Activated effector memory CD4-positive, alpha-beta T cell treated with anti-CD3 and anti-CD28 coated beads, Interleukin-2, amount 50 U/mL, for 16 hours (primary cell): ENCODE results near the gene NDOR1.
"Not testable (repeated sequence)": the region's sequence is repeated elsewhere in the genome, so short reads cannot be mapped to it uniquely, and the experiment has no call there.

Source experiments
- DNase-seq: peaks from one replicate; pipeline ENCODE4 v3.0.0-alpha.2; 2020

Gene NDOR1

GRCh38 chr9:137233143-137233980 is 27.9 kb downstream of the NDOR1 start:
- DNase-seq: no peak

DNA sequence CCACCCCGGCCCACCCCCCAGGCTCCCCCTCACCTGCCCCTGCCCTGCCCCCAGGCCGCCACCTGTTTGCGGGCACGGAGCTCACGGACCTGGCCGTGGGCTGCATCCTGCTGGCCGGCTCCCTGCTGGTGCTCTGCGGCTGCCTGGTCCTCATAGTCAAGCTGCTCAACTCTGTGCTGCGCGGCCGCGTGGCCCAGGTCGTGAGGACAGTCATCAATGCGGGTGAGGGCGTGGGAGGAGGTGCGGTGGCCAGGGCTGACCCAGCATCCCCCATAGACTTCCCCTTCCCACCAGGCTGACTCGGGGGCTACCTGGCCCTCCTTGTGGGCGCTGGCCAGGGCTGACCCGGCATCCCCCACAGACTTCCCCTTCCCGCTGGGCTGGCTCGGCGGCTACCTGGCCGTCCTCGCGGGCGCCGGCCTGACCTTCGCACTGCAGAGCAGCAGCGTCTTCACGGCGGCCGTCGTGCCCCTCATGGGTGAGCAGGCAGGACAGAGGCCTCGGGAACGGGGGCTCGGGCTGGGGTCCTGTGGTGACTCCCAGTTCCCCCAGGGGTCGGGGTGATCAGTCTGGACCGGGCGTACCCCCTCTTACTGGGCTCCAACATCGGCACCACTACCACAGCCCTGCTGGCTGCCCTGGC is 28.7 kb downstream of the NDOR1 start:
- no peak for DNase-seq

DNA sequence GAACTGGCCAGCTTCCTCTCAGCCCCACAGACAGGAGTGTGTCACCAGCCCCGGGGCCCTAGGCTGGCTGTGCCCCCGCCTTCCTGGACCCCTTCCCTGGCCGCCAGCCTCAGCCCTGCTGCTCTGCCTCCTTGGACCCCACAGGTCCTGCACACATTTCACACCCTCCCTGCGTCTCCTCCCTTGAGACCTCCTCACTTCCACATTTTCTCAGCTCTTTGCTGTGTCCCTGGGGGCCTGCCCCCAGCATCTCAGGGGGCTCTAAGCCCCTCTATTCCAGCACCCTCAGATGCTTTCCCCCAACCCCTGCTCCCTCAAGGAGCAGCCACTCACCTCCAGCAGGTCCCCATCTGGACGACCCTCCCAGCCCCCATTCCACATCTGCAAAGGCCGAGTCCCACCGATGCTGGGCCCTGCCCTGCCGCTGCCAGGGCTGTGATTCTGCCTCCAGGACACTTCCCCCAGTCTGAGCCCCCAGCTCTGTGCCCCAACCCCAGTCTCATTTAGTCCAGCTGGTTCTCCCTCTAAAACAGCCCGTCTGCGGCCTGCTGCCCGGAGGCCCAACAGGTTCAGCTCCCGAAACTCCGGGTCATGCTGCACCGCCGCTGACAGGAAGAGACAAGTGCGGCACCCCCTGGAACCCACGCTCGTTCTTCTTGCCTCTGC is 29.4 kb downstream of the NDOR1 start:
- DNase-seq: no peak

DNA sequence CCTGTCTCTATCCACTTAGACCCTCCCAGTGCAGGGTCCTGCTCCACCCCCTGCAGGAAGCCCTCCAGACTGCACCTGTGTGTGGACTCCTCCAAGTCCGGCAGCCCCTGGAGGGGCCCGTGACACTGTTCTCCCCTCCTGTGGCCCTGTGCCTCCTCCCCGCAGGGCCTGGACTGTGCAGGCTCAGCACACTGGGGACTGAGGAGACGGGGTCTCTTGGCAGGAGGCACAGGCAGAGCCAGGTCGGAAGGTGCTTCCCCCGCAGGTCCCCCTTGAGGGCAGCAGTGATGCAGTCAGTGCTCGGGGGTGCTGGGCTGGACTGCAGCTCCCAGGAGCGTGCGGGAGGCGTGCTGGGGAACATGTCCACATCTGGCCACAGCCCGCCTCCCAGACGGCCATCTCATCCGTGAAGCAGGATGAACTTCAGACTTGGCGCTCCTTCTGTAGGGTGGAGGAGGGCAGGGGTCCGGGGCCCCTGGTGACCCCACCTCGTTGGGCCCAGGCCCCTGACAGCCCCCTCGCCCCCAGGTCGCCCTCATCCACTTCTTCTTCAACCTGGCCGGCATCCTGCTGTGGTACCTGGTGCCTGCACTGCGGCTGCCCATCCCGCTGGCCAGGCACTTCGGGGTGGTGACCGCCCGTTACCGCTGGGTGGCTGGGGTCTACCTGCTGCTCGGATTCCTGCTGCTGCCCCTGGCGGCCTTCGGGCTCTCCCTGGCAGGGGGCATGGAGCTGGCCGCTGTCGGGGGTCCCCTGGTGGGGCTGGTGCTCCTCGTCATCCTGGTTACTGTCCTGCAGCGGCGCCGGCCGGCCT is 30.1 kb downstream of the NDOR1 start:
- DNase-seq: no peak

- peak; percentile 96 for DNase-seq
Observed at GRCh38 chr9:137236238-137236935, 30.9 kb downstream of the NDOR1 start.

- no peak for DNase-seq
Observed at GRCh38 chr9:137236936-137237421, 31.5 kb downstream of the NDOR1 start.

DNA sequence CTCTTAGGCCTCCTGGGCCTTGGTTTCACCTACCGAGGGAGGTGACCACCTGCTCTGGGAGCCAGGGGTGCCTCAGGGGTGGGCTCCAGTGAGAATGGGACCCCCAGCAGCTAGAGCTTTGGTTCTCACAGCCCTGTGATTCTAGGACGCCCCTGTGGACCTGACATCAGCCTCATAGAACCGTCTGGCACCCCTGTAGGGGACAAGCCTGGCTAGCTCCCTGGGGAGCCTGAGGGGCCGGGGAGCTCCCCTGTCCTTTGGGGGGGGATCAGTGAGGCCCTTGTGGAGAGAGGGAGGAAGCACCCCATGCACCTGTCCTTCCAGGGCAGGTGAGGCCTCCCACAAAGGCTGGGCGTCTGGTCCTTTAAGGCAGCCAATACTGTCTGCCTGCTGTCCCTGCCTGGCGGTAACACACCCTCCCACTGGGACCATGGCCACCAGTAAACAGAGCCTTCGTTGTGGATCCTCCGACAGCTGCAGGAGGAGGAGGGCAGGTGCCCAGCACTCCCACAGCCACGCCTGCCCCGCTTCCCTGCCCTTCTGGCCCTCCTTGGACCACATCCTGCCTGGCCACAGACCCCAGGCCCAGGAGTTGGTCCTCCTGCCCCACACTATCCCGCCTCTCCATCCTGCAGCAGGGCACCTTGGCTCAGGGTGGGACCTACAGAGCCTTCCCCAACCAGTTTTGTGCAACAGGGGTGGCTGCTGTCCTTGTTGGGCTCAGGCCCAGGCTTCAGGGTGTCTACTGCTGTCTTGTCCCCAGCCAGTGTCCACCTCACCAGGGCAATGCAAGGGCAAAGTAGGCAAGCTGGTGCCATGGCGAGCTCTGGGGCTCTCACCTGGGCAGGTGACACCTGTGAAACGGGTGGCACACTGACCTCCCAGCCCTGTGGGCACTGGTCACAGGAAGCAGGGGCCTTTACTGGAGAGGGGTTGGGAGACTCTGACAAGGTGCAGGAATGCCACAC is 32.5 kb downstream of the NDOR1 start:
- no peak for DNase-seq

- not testable (repeated sequence) for DNase-seq
Observed at GRCh38 chr9:137239541-137240200, 34.2 kb downstream of the NDOR1 start.

- DNase-seq: peak; percentile 89
Observed at GRCh38 chr9:137240318-137240840, 34.9 kb downstream of the NDOR1 start.

GRCh38 chr9:137240841-137241489 is 35.5 kb downstream of the NDOR1 start, which contains the start of gene TUBB4B:
TUBB4B (plus strand) TSS chr9:137241287; CDS start chr9:137241361, 74 bp downstream.
- peak; percentile 98 for DNase-seq

DNA sequence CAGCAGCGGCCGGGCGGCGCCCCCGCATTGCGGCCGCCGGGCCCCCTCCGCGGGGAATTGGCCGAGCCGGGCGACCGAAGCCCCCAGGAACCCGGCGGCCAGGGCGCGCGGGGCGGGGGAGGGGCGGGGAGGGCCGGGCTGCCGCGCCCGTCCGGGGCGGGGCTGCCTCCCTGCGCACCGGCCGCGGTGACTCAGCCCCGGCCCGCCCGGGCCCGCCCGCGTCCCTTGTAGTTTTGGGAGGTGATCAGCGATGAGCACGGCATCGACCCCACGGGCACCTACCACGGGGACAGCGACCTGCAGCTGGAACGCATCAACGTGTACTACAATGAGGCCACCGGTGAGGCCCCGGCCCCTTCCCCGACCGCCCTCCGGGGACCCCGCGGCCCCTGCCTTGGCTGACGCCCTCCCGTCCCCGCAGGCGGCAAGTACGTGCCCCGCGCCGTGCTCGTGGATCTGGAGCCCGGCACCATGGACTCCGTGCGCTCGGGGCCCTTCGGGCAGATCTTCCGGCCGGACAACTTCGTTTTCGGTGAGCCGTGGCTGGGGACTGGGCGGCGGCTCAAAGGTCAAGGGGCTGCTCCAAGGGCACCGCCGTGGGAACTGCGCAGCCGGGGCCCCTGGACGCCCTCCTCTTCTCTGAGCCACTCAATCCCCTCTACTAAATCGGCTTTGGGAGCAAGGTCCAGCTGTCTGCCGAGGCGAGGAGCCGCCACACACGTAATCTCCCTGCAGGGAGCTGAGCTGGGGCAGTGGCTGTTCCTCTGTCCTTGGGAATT is 36.2 kb downstream of the NDOR1 start:
- peak; percentile 91 for DNase-seq

DNA sequence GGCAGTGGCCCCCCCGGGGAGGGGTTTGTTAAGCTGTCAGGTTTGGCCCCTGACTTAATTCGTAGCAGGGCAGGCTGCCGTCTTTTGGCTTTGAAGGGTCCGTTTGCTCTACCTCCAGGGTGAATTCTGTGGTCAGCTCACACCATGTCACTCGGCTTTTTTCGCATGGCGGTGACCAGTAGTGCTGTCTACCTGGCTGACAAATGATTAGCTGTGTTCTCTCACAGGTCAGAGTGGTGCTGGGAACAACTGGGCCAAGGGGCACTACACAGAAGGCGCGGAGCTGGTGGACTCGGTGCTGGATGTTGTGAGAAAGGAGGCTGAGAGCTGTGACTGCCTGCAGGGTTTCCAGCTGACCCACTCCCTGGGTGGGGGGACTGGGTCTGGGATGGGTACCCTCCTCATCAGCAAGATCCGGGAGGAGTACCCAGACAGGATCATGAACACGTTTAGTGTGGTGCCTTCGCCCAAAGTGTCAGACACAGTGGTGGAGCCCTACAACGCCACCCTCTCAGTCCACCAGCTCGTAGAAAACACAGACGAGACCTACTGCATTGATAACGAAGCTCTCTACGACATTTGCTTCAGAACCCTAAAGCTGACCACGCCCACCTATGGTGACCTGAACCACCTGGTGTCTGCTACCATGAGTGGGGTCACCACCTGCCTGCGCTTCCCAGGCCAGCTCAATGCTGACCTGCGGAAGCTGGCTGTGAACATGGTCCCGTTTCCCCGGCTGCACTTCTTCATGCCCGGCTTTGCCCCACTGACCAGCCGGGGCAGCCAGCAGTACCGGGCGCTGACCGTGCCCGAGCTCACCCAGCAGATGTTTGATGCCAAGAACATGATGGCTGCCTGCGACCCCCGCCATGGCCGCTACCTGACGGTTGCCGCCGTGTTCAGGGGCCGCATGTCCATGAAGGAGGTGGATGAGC is 37.0 kb downstream of the NDOR1 start:
- DNase-seq: no peak

- not testable (repeated sequence) for DNase-seq
Observed at GRCh38 chr9:137243266-137243625, 37.7 kb downstream of the NDOR1 start.

DNA sequence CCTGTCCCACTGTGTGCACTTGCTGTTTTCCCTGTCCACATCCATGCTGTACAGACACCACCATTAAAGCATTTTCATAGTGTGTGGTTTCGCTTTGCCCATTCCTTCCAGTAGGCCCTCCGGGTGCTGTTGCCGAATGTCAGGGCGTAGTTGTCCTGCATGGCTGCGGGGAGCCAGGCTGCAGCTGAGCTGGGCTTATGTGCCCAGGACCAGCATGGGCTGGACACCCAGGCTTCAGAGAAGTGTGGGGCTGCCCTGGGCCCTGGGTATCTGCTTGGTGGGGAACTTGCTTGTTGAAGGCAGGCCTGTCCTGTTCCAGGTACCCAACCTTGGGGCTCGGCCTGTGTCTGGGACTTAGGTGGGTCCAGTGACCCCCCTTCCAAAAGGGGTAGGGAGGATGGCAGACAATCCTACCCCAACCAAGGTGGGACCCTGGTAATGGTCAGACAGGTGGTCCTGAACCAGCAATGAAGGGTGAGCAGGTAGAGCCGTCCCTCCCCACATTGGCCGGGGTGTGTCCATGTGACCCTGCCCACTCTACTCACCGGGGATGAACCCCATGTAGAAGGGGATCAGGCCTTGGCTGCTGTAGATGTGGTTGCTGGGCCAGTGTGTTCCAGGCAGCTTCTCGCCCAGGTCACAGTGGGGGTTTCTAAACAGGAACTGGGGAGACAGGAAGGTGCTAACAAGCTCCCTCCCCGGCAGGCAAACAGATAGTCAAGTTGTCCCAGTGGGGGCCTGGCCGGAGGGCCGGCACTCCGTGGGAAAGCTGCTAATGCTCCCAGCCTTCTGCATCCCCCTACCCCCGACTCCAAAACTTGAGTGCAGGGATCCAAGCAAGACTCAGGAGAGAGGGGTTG is 38.4 kb downstream of the NDOR1 start:
- no peak for DNase-seq

DNA sequence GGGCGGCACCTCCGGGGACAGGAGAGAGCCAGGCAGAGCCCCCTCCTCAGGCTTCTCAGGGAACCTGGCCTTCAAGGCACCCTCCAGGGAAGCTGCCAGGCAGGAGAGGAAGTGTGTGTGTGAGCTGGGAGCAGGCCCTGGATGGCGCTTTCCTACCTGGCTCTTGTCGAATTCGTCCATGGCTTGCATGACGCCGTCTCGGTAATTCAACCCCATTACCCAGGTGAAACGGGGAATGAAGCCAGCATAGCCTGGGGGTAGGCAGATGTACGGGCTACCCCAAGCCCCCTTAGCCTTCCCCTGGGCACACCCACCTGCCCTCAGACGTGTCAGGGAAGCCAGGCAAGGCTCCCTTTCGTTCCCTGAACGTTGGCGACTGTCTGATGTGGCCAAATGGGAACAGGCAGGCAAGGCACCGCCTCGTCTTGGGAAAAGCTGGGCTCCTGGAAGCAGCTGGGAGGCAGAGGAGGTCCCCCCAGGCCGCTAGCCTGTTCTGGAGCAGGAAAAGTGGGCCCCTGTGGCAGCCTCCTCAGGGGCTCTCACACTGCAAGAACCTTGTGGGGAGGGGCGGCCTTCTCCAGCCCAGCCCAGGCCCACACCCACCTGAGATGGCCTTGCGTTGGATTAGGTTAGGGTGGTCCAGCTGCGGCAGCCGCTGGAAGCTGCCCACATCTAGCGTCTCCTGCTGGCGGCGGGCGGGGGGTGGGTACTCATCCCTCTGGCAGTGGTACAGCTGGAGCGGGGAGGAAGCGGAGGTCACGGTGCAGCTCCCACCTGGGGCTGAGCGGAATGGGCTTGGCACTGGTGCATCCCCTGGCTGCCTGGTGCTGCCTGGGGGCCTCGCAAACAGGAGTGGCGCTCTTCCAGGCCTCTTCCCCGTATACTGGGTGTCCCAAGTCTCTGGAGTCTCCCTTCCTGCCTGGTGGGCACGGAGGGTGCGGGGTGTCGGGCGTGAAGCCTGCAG is 39.3 kb downstream of the NDOR1 start:
- DNase-seq: no peak
